Kidney (tissue), 14 donors: ENCODE results near the gene DLGAP3. TPM values are rescaled to one million over a fixed set of nuclear protein-coding genes. Genes with fewer than 3 reads are reported as not detected.

Experiments
- DNase-seq, 5 donors: peaks; one replicate each; pipeline ENCODE4 v3.0.0-alpha.2; 2013 to 2020
- FAIRE-seq: peaks from 2 replicates; lab custom pipeline; 2012; peaks lifted over from hg19 to GRCh38; lab: Jason Lieb, UNC
- H3K27ac ChIP-seq, 2 donors: one replicate each; pipeline ENCODE4 v1.7.0; 2013; ENCODE audit warnings: low read depth in 2 of 2, low read length in 2 of 2, inconsistent platforms in 1 of 2
- H3K27me3 ChIP-seq: one replicate; pipeline ENCODE4 v1.7.1; 2013; ENCODE audit warnings: low read length, inconsistent platforms; ENCODE audit not compliant: control insufficient read depth, insufficient read depth
- H3K36me3 ChIP-seq, 3 donors: one replicate each; pipeline versions ENCODE4 v1.7.0 to v1.7.1; 2013; ENCODE audit warnings: low read length in 3 of 3, control low read depth in 1 of 3, inconsistent platforms in 1 of 3; ENCODE audit not compliant: insufficient read depth in 3 of 3, control insufficient read depth in 2 of 3
- H3K4me1 ChIP-seq, 3 donors: one replicate each; pipeline versions ENCODE4 v1.7.0 to v1.7.1; 2013; ENCODE audit warnings: low read length in 3 of 3, inconsistent platforms in 1 of 3, low read depth in 1 of 3; ENCODE audit not compliant: control insufficient read depth in 2 of 3, insufficient read depth in 2 of 3
- H3K4me3 ChIP-seq, 3 donors: one replicate each; pipeline versions ENCODE4 v1.7.0 to v1.8.1; 2013; ENCODE audit warnings: low read length in 3 of 3, control low read depth in 1 of 3, inconsistent platforms in 1 of 3
- H3K9ac ChIP-seq, 3 donors: one replicate each; pipeline versions ENCODE4 v1.7.0 to v1.7.1; 2013; ENCODE audit warnings: low read length in 3 of 3, control low read depth in 1 of 3, inconsistent platforms in 1 of 3
- H3K9me3 ChIP-seq, 3 donors: one replicate each; pipeline versions ENCODE4 v1.7.0 to v1.7.1; 2013; ENCODE audit warnings: low read length in 3 of 3, control low read depth in 1 of 3, inconsistent platforms in 1 of 3; ENCODE audit not compliant: control insufficient read depth in 2 of 3, insufficient read depth in 1 of 3
- CTCF ChIP-seq: IDR thresholded peaks from 3 replicates; pipeline ENCODE4 v1.5.1; 2012; ENCODE audit warnings: mild to moderate bottlenecking, moderate library complexity, borderline replicate concordance; ENCODE audit not compliant: insufficient read depth; ENCODE audit errors: extremely low read depth
- intact Hi-C: fragments of 100-400 bp; cut with DNase I; formaldehyde crosslinking; loops from one replicate; pipeline ENCODE4 v1.11.1; 2022
- polyA plus RNA-seq: library from polyadenylated mRNA; stranded (reverse); fragments of 350-450 nt; fragmentation: Illumina TruSeq; extraction: RNeasy Lipid Tissue Mini Kit (QIAGEN cat#74804); gene quantifications from one replicate; pipeline ENCODE4 v1.2.3, GENCODE V29; 2014; ENCODE audit warnings: low read depth, low replicate concordance; ENCODE audit not compliant: insufficient read depth
- total RNA-seq: library from RNA; stranded (reverse); fragmentation: NEBNext Ultra II Directional; extraction: Animal tissue kit (Norgen Biotek cat#: 25700); gene quantifications from one replicate; pipeline ENCODE4 v1.2.1, GENCODE V29; 2021
- donor health status: control.
- donor health status: control.
- donor health status: control.
- donor health status: control.
- donor health status: control.
- donor health status: DM: yes; HTN: yes; CAD: no.
- donor health status: Normal renal cell carcinoma (clear cell type).

Gene DLGAP3
- total and polyA plus RNA-seq, 2 donors from 2014 or later, result 0.71 to 1.0 TPM

DNA sequence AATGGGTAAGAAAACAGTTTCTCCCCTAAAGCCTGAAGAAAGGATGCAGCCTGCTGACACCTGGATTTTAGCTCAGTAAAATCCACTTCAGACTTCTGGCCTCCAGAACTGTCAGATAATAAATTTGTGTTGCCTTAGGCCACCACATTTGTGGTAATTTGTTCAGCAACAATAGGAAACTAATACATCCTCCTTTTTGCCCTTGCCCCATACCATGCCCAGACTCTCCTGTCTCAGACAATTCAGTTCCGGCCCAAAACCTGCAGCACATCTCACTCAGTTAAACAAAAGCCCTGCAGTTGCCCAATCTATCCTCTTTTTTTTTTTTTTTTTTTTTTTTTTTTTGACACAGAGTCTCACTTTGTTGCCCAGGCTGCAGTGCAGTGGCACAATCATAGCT, 95.7 kb downstream of the DLGAP3 start:
- FAIRE-seq, result no peak
- Histone ChIP-seq H3K4me3 (no peak overlapping the region), H3K4me1 (peaks cover 0 to 8% (median 4%) of the 10 kb centered on the region in 3 donors), H3K9me3 (no peaks in the 10 kb centered on the region), H3K27me3 (no peaks in the 10 kb centered on the region), H3K36me3 (peaks cover 0 to 3% (median 0%) of the 10 kb centered on the region in 3 donors), H3K27ac (no peak overlapping the region), H3K9ac (no peak overlapping the region)
- intact Hi-C loops, result no loop called here
- TF ChIP-seq CTCF, result no peak
- DNase-seq, result no peak

GRCh38 chr1:34831721-34832246, 97.7 kb downstream of the DLGAP3 start:
- peaks cover 0 to 3% (median 0%) of the 10 kb centered on the region in 3 donors for H3K36me3 ChIP-seq
- FAIRE-seq (no peak), DNase-seq (no peak)
- no peaks in the 10 kb centered on the region for H3K9me3 ChIP-seq
- H3K9ac ChIP-seq, result no peak overlapping the region
- intact Hi-C loops, result no loop called here
- peaks cover 0 to 8% (median 4%) of the 10 kb centered on the region in 3 donors for H3K4me1 ChIP-seq
- no peak overlapping the region for H3K4me3 ChIP-seq
- TF ChIP-seq CTCF, result no peak
- no peak overlapping the region for H3K27ac ChIP-seq
- H3K27me3 ChIP-seq, result no peaks in the 10 kb centered on the region

GRCh38 chr1:34829250-34829649, 100.2 kb downstream of the DLGAP3 start:
- no peaks in the 10 kb centered on the region for H3K9me3 ChIP-seq
- peaks cover 0 to 3% (median 0%) of the 10 kb centered on the region in 3 donors for H3K36me3 ChIP-seq
- H3K27ac ChIP-seq, result no peak overlapping the region
- H3K4me3 ChIP-seq, result no peak overlapping the region
- no peak overlapping the region for H3K9ac ChIP-seq
- intact Hi-C loops, result no loop called here
- no peak for DNase-seq
- no peaks in the 10 kb centered on the region for H3K27me3 ChIP-seq
- H3K4me1 ChIP-seq, result peaks cover 0 to 4% (median 0%) of the 10 kb centered on the region in 3 donors
- no peak for FAIRE-seq
- no peak for TF ChIP-seq CTCF

GRCh38 chr1:34828611-34829010, 100.8 kb downstream of the DLGAP3 start:
- peaks cover 0 to 3% (median 0%) of the 10 kb centered on the region in 3 donors for H3K36me3 ChIP-seq
- DNase-seq, result no peak
- H3K4me1 ChIP-seq, result peaks cover 0 to 4% (median 0%) of the 10 kb centered on the region in 3 donors
- no peaks in the 10 kb centered on the region for H3K9me3 ChIP-seq
- no peak overlapping the region for H3K9ac ChIP-seq
- no peak overlapping the region for H3K27ac ChIP-seq
- no peak for TF ChIP-seq CTCF
- no peak overlapping the region for H3K4me3 ChIP-seq
- intact Hi-C loops, result no loop called here
- FAIRE-seq, result no peak
- H3K27me3 ChIP-seq, result no peaks in the 10 kb centered on the region
